Chondrocyte (in vitro differentiated cells): ENCODE data around the gene RCL1. TPM values are rescaled to one million over a fixed set of nuclear protein-coding genes. Genes with fewer than 3 reads are reported as not detected.

ENCODE experiments used
- DNase-seq: peaks from one replicate; pipeline ENCODE4 v3.0.0; 2021; ENCODE audit warnings: mixed read lengths, low spot score
- H3K27ac Mint-ChIP-seq: one replicate; pipeline ENCODE4 v1.8.0; 2021; ENCODE audit warnings: mild to moderate bottlenecking, moderate library complexity, mixed read lengths; ENCODE audit not compliant: unreplicated experiment
- H3K27me3 Mint-ChIP-seq: 2 replicates; pipeline ENCODE4 v1.8.0; 2021; ENCODE audit warnings: low read depth, mixed read lengths
- H3K36me3 Mint-ChIP-seq: 2 replicates; pipeline ENCODE4 v1.8.0; 2021; ENCODE audit warnings: low read depth, mixed read lengths
- H3K4me1 Mint-ChIP-seq: 2 replicates; pipeline ENCODE4 v1.8.0; 2021; ENCODE audit warnings: low read depth, mild to moderate bottlenecking, mixed read lengths
- H3K4me3 Mint-ChIP-seq: one replicate; pipeline ENCODE4 v1.8.0; 2021; ENCODE audit warnings: mild to moderate bottlenecking, moderate library complexity, mixed read lengths; ENCODE audit not compliant: unreplicated experiment
- H3K9me3 Mint-ChIP-seq: 2 replicates; pipeline ENCODE4 v1.8.0; 2021; ENCODE audit warnings: low read depth, mixed read lengths
- total RNA-seq: library from RNA; stranded (reverse); gene quantifications from 3 replicates; pipeline ENCODE4 v1.2.1, GENCODE V29; 2021
- TF ChIP-seq, protein P1 (sequence below): fragments of 200-600 bp; sonication (generic); IDR thresholded peaks from 2 replicates; pipeline ENCODE4 v1.5.0; 2021; ENCODE audit warnings: antibody characterized with exemption, mild to moderate bottlenecking, moderate library complexity

RCL1 gene
- total RNA-seq, 1 donor from 2014 or later = 8.6 TPM

DNA sequence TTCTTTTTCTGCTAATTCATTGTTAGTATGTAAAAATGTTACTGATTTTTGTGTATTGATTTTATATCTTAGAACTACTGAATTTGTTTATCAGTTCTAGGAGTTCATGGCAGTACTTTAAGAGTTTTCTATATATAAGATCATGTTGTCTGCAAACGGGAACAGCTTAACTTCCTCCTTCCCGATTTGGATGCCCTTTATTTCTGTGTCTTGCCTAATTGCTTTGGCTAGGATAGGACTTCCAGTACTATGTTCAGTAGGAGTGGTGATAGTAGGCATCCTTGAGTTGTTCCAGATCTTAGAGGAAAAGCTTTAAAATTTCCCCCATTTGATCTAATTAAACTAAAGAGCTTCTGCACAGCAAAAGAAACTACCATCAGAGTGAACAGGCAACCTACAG, 20.1 kb downstream of the RCL1 start:
- H3K4me3 Mint-ChIP-seq = no peak overlapping the region
- peaks cover 12% of the 10 kb centered on the region for H3K9me3 Mint-ChIP-seq
- H3K27me3 Mint-ChIP-seq = no peaks in the 10 kb centered on the region

GRCh38 chr9:4814913-4815312, 22.2 kb downstream of the RCL1 start:
- Mint-ChIP-seq H3K27me3 (no peaks in the 10 kb centered on the region), H3K9me3 (peaks cover 10% of the 10 kb centered on the region), H3K4me3 (no peak overlapping the region), H3K4me1 (peaks cover 18% of the 10 kb centered on the region), H3K36me3 (peaks cover 4% of the 10 kb centered on the region), H3K27ac (no peak overlapping the region)
- no peak for DNase-seq
- TF ChIP-seq, protein P1, sequence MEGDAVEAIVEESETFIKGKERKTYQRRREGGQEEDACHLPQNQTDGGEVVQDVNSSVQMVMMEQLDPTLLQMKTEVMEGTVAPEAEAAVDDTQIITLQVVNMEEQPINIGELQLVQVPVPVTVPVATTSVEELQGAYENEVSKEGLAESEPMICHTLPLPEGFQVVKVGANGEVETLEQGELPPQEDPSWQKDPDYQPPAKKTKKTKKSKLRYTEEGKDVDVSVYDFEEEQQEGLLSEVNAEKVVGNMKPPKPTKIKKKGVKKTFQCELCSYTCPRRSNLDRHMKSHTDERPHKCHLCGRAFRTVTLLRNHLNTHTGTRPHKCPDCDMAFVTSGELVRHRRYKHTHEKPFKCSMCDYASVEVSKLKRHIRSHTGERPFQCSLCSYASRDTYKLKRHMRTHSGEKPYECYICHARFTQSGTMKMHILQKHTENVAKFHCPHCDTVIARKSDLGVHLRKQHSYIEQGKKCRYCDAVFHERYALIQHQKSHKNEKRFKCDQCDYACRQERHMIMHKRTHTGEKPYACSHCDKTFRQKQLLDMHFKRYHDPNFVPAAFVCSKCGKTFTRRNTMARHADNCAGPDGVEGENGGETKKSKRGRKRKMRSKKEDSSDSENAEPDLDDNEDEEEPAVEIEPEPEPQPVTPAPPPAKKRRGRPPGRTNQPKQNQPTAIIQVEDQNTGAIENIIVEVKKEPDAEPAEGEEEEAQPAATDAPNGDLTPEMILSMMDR = no peak

More for the DNA sequence above, 20.1 kb downstream of the RCL1 start:
- H3K27ac Mint-ChIP-seq = no peak overlapping the region
- peaks cover 21% of the 10 kb centered on the region for H3K4me1 Mint-ChIP-seq
- TF ChIP-seq, protein P1 = no peak
- H3K36me3 Mint-ChIP-seq = peaks cover 4% of the 10 kb centered on the region
- DNase-seq = no peak

- peaks cover 17% of the 10 kb centered on the region for H3K4me1 Mint-ChIP-seq
- TF ChIP-seq, protein P1 = no peak
- H3K27me3 Mint-ChIP-seq = no peaks in the 10 kb centered on the region
- H3K9me3 Mint-ChIP-seq = peaks cover 10% of the 10 kb centered on the region
- H3K4me3 Mint-ChIP-seq = no peak overlapping the region
- DNase-seq = no peak
- H3K27ac Mint-ChIP-seq = no peak overlapping the region
- H3K36me3 Mint-ChIP-seq = peaks cover 4% of the 10 kb centered on the region
Measured at GRCh38 chr9:4815381-4815956, 22.7 kb downstream of the RCL1 start.

GRCh38 chr9:4820168-4820567, 27.4 kb downstream of the RCL1 start:
- no peak overlapping the region for H3K27ac Mint-ChIP-seq
- H3K4me3 Mint-ChIP-seq = no peak overlapping the region
- TF ChIP-seq, protein P1 = no peak
- no peaks in the 10 kb centered on the region for H3K36me3 Mint-ChIP-seq
- peaks cover 7% of the 10 kb centered on the region for H3K4me1 Mint-ChIP-seq
- H3K9me3 Mint-ChIP-seq = peaks cover under 1% of the 10 kb centered on the region
- H3K27me3 Mint-ChIP-seq = no peaks in the 10 kb centered on the region
- no peak for DNase-seq

DNA sequence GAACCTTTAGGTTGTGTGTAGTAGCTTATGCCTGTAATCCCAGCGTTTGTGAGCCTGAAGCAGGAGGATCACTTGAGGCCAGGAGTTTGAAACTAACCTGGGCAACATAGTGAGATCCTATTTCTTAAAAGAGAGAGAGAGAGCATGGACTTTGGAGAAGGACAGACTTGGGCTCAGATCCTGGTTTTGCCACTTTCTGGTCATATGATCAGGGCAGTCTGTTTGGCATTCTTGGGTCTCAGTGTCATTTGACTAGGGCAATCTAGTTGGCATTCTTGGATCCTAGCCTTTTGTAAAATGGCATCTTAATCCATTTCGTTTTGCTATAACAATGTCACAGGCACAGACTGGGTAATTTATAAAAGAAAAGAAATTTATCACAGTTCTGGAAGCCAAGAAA, 28.4 kb downstream of the RCL1 start:
- Mint-ChIP-seq H3K9me3 (no peaks in the 10 kb centered on the region), H3K36me3 (no peaks in the 10 kb centered on the region), H3K27me3 (no peaks in the 10 kb centered on the region), H3K4me3 (no peak overlapping the region), H3K27ac (no peak overlapping the region), H3K4me1 (peaks cover 1% of the 10 kb centered on the region)
- TF ChIP-seq, protein P1 = no peak
- no peak for DNase-seq
